Pancreas (tissue), 10 donors: ENCODE measurements around the gene NUP205. TPM values are rescaled to one million over a fixed set of nuclear protein-coding genes. Genes with fewer than 3 reads are reported as not detected.
"Not testable (repeated sequence)": the region's sequence is repeated elsewhere in the genome, so short reads cannot be mapped to it uniquely, and the experiment has no call there.

Experiments
- ATAC-seq, 4 donors: fragments of 200-7000 bp; cut with Tn5 transposase; one replicate each; pipeline versions ENCODE4 v1.8.0 to v1.9.1; 2020; ENCODE audit warnings: mild to moderate bottlenecking in 4 of 4, moderate library complexity in 4 of 4
- DNase-seq, 6 donors: peaks; one replicate each; pipeline ENCODE4 v3.0.0-alpha.2; 2020
- FAIRE-seq: peaks from 2 replicates; lab custom pipeline; 2012; peaks lifted over from hg19 to GRCh38; lab: Jason Lieb, UNC
- H3K27ac ChIP-seq, 4 donors: fragments of 200-600 bp; sonication (generic); 1 replicate in 3 of 4; 2 replicates in 1 of 4; pipeline versions ENCODE4 v1.5.0 to v1.8.0; 2020
- H3K27me3 ChIP-seq, 4 donors: fragments of 200-600 bp; one replicate each; pipeline ENCODE4 v1.8.0; 2021
- H3K36me3 ChIP-seq, 3 donors: fragments of 200-600 bp; sonication (generic) in 1 of 3; one replicate each; pipeline versions ENCODE4 v1.5.0 to v1.8.0; 2020 to 2021
- H3K4me1 ChIP-seq, 3 donors: fragments of 200-600 bp; one replicate each; pipeline ENCODE4 v1.8.0; 2021
- H3K4me3 ChIP-seq, 4 donors: fragments of 200-600 bp; sonication (generic) in 2 of 4; one replicate each; pipeline versions ENCODE4 v1.5.0 to v1.8.0; 2020 to 2021
- H3K9me3 ChIP-seq, 4 donors: fragments of 200-600 bp; one replicate each; pipeline ENCODE4 v1.8.0; 2021
- CTCF ChIP-seq, 4 donors: fragments of 200-600 bp; sonication (generic) in 3 of 4; IDR thresholded peaks; one replicate each; pipeline versions ENCODE4 v1.5.0 to v1.8.0; 2021; ENCODE audit warnings: antibody characterized with exemption in 4 of 4
- WGBS, 2 donors: extraction: QIAGEN DNeasy Blood & Tissue Kit; methylation state at CpG; one replicate each; pipeline ENCODE4 v1.1.7; 2013; 5-methylcytosine and 5-hydroxymethylcytosine counted together
- intact Hi-C, 3 donors: fragments of 100-400 bp; cut with DNase I; formaldehyde crosslinking; loops; one replicate each; pipeline versions ENCODE4 v1.11.1 to v1.14.2; 2022
- polyA plus RNA-seq, 2 donors: library from polyadenylated mRNA; stranded (reverse); fragments of 200-250 nt; gene quantifications; one replicate each; pipeline ENCODE4 v1.2.3, GENCODE V29; 2013
- total RNA-seq, 6 donors: library from RNA; stranded (reverse); fragmentation: NEBNext Ultra II Directional in 4 of 6; extraction: Animal tissue kit (Norgen Biotek cat#: 25700) in 4 of 6; gene quantifications; one replicate each; pipeline versions ENCODE4 v1.2.1 to v1.2.4, GENCODE V29; 2021 to 2023
- donor health status: healthy with polysubstance abuse.
- donor health status: DM: no; HTN: no; CAD: no; lungs with moderate emphysema.
- donor health status: DM: no; HTN: no; CAD: no.
- donor health status: control.
- donor health status: control.
- donor health status: Bipolar disorder and iron deficiency.
- donor health status: DM: yes; HTN: yes; CAD: no.
- donor health status: DM: no; HTN: no; CAD: no.
- donor health status: DM: no; HTN: no; CAD: no.
- donor health status: DM: yes; HTN: yes; CAD: no.

The NUP205 gene
- total and polyA plus RNA-seq, 8 donors, result 8.7 to 23.7 (median 14.5) TPM

GRCh38 chr7:135685306-135686084, 127.8 kb downstream of the NUP205 start:
- Histone ChIP-seq H3K27me3 (no peaks in the 10 kb centered on the region), H3K4me1 (no peaks in the 10 kb centered on the region), H3K9me3 (no peaks in the 10 kb centered on the region), H3K36me3 (no peaks in the 10 kb centered on the region), H3K4me3 (no peak overlapping the region), H3K27ac (no peak overlapping the region)
- intact Hi-C loops, result no loop called here
- no peak for DNase-seq
- FAIRE-seq, result no peak
- ATAC-seq, result no peak
- 83 to 87% methylated on average over 9 of the region's 9 CpGs for WGBS, 2 donors
- TF ChIP-seq CTCF (IDR thresholded peaks at IDR 0.05), result no peak

GRCh38 chr7:135687466-135687865, 129.7 kb downstream of the NUP205 start:
- H3K4me3 ChIP-seq, result no peak overlapping the region
- 0 to 35% methylated on average over 1 of the region's 1 CpG for WGBS, 2 donors
- intact Hi-C loops, result no loop called here
- TF ChIP-seq CTCF (IDR thresholded peaks at IDR 0.05), result no peak
- no peak for ATAC-seq
- H3K4me1 ChIP-seq, result no peaks in the 10 kb centered on the region
- H3K9me3 ChIP-seq, result no peaks in the 10 kb centered on the region
- H3K27ac ChIP-seq, result no peak overlapping the region
- FAIRE-seq, result no peak
- no peak for DNase-seq
- H3K27me3 ChIP-seq, result no peaks in the 10 kb centered on the region
- no peaks in the 10 kb centered on the region for H3K36me3 ChIP-seq

GRCh38 chr7:135690566-135690965, 132.8 kb downstream of the NUP205 start:
- FAIRE-seq (no peak), DNase-seq (no peak), ATAC-seq (no peak)
- no peak for TF ChIP-seq CTCF (IDR thresholded peaks at IDR 0.05)
- H3K27ac ChIP-seq, result no peak overlapping the region
- H3K36me3 ChIP-seq, result no peaks in the 10 kb centered on the region
- intact Hi-C loops, result no loop called here
- H3K4me3 ChIP-seq, result no peak overlapping the region
- no peaks in the 10 kb centered on the region for H3K27me3 ChIP-seq
- no peaks in the 10 kb centered on the region for H3K9me3 ChIP-seq
- H3K4me1 ChIP-seq, result no peaks in the 10 kb centered on the region
- 94 to 95% methylated on average over 3 of the region's 3 CpGs for WGBS, 2 donors

GRCh38 chr7:135692055-135692454, 134.3 kb downstream of the NUP205 start:
- no peak for ATAC-seq
- TF ChIP-seq CTCF (IDR thresholded peaks at IDR 0.05), result no peak
- FAIRE-seq, result no peak
- no peak for DNase-seq
- intact Hi-C loops, result no loop called here
- 86 to 95% methylated on average over 3 of the region's 3 CpGs for WGBS, 2 donors
- H3K27ac ChIP-seq, result no peak overlapping the region
- H3K27me3 ChIP-seq, result no peaks in the 10 kb centered on the region
- no peaks in the 10 kb centered on the region for H3K9me3 ChIP-seq
- H3K4me1 ChIP-seq, result no peaks in the 10 kb centered on the region
- no peak overlapping the region for H3K4me3 ChIP-seq
- H3K36me3 ChIP-seq, result no peaks in the 10 kb centered on the region

GRCh38 chr7:135692606-135693005, 134.9 kb downstream of the NUP205 start:
- WGBS, 2 donors, result 92 to 96% methylated on average over 7 of the region's 7 CpGs
- H3K27me3 ChIP-seq, H3K27ac ChIP-seq, H3K36me3 ChIP-seq, intact Hi-C loops, FAIRE-seq, H3K9me3 ChIP-seq, H3K4me1 ChIP-seq, DNase-seq, H3K4me3 ChIP-seq, ATAC-seq: not testable (repeated sequence)
